B cell (primary cell): ENCODE measurements around the gene HIPK2.

Experiments used
- EZH2 ChIP-seq: IDR thresholded peaks from 2 replicates; pipeline ENCODE4 v1.6.1; 2012; ENCODE audit warnings: borderline replicate concordance, low read depth, mild to moderate bottlenecking, moderate library complexity, low read length; ENCODE audit not compliant: insufficient read depth, poor library complexity, severe bottlenecking
- TF ChIP-seq, protein P1 (sequence below): fragments of 200-600 bp; IDR thresholded peaks from one replicate; pipeline ENCODE4 v1.8.0; 2022; ENCODE audit warnings: antibody characterized with exemption, mild to moderate bottlenecking

DNA sequence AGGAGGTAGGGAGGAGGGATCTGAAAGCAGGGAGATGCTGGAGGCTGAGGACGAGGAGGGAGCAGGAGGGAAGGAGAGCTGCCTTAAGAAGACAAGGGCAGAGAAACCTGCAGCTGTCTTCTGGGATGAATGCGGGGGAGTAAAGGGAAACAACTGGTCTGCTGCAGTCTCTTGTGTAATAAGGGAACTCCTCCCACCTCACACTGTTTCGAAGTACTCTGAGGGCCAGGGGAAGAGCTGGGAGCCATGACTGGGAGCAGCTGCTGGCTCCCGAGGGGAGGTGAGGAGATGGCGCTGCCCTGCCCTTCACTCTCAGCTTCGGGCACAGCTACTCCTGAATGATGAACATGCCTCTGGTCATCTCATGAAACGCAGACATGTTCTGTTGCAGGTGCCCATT is 189.2 kb downstream of the HIPK2 start:
- TF ChIP-seq, protein P1, sequence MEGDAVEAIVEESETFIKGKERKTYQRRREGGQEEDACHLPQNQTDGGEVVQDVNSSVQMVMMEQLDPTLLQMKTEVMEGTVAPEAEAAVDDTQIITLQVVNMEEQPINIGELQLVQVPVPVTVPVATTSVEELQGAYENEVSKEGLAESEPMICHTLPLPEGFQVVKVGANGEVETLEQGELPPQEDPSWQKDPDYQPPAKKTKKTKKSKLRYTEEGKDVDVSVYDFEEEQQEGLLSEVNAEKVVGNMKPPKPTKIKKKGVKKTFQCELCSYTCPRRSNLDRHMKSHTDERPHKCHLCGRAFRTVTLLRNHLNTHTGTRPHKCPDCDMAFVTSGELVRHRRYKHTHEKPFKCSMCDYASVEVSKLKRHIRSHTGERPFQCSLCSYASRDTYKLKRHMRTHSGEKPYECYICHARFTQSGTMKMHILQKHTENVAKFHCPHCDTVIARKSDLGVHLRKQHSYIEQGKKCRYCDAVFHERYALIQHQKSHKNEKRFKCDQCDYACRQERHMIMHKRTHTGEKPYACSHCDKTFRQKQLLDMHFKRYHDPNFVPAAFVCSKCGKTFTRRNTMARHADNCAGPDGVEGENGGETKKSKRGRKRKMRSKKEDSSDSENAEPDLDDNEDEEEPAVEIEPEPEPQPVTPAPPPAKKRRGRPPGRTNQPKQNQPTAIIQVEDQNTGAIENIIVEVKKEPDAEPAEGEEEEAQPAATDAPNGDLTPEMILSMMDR, result no peak
- no peak for TF ChIP-seq EZH2
